Keratinocyte (primary cell): Measurements from ENCODE around the gene CROT. TPM values are rescaled to one million over a fixed set of nuclear protein-coding genes. Genes with fewer than 3 reads are reported as not detected.

ENCODE experiments used
- DNase-seq: peaks from one replicate; pipeline ENCODE4 v3.0.0-alpha.2; 2011; ENCODE audit warnings: low read depth, missing footprints, low spot score
- FAIRE-seq: peaks from 2 replicates; lab custom pipeline; 2011; peaks lifted over from hg19 to GRCh38; lab: Jason Lieb, UNC
- H2AFZ ChIP-seq: 2 replicates; pipeline ENCODE4 v1.6.0; 2012; ENCODE audit warnings: low read length, control low read depth, inconsistent platforms; ENCODE audit not compliant: control insufficient read depth
- H3K27ac ChIP-seq: 2 replicates; pipeline ENCODE4 v1.5.1; 2011; ENCODE audit warnings: low read length; ENCODE audit not compliant: control insufficient read depth, insufficient read depth
- H3K27me3 ChIP-seq: 3 replicates; pipeline ENCODE4 v1.6.0; 2011; ENCODE audit warnings: low read length; ENCODE audit not compliant: control insufficient read depth, insufficient read depth; ENCODE audit errors: extremely low read depth
- H3K36me3 ChIP-seq, 2 experiments: 2 replicates in 1 of 2; 3 replicates in 1 of 2; pipeline ENCODE4 v1.5.1; 2011; ENCODE audit warnings: low read length in 2 of 2, mild to moderate bottlenecking in 1 of 2; ENCODE audit not compliant: control insufficient read depth in 2 of 2, insufficient read depth in 2 of 2; ENCODE audit errors: extremely low read depth in 1 of 2
- H3K4me1 ChIP-seq: 3 replicates; pipeline ENCODE4 v1.5.1; 2011; ENCODE audit warnings: low read length; ENCODE audit not compliant: control insufficient read depth, insufficient read depth; ENCODE audit errors: extremely low read depth
- H3K4me2 ChIP-seq: 3 replicates; pipeline ENCODE4 v1.6.0; 2011; ENCODE audit warnings: low read depth, low read length; ENCODE audit not compliant: control insufficient read depth, insufficient read depth; ENCODE audit errors: extremely low read depth
- H3K4me3 ChIP-seq, 3 experiments: fragments of 200-600 bp in 1 of 3; sonication (generic) in 1 of 3; 2 replicates in 2 of 3; 3 replicates in 1 of 3; pipeline ENCODE4 v1.5.1; 2011 to 2016; ENCODE audit warnings: low read length in 3 of 3, mild to moderate bottlenecking in 3 of 3, control low read depth in 2 of 3, inconsistent platforms in 1 of 3, low read depth in 1 of 3, mixed read lengths in 1 of 3, mixed run types in 1 of 3, moderate library complexity in 1 of 3; ENCODE audit not compliant: control insufficient read depth in 2 of 3, insufficient read depth in 2 of 3; ENCODE audit errors: extremely low read depth in 1 of 3
- H3K79me2 ChIP-seq: 2 replicates; pipeline ENCODE4 v1.6.0; 2012; ENCODE audit warnings: low read length; ENCODE audit not compliant: control insufficient read depth, insufficient read depth
- H3K9ac ChIP-seq: 3 replicates; pipeline ENCODE4 v1.6.0; 2011; ENCODE audit warnings: low read length; ENCODE audit not compliant: control insufficient read depth, insufficient read depth; ENCODE audit errors: extremely low read depth
- H3K9me1 ChIP-seq: 3 replicates; pipeline ENCODE4 v1.6.0; 2011; ENCODE audit warnings: low read length; ENCODE audit not compliant: control insufficient read depth, insufficient read depth; ENCODE audit errors: extremely low read depth
- H3K9me3 ChIP-seq: 2 replicates; pipeline ENCODE4 v1.5.1; 2012; ENCODE audit warnings: low read depth, low read length; ENCODE audit not compliant: control insufficient read depth
- H4K20me1 ChIP-seq: 3 replicates; pipeline ENCODE4 v1.6.0; 2011; ENCODE audit warnings: low read length; ENCODE audit not compliant: control insufficient read depth, insufficient read depth; ENCODE audit errors: extremely low read depth
- CTCF ChIP-seq, 3 experiments: IDR thresholded peaks in 1 of 3; conservative IDR thresholded peaks in 1 of 3; optimal IDR thresholded peaks in 1 of 3; 2 replicates in 2 of 3; 3 replicates in 1 of 3; pipeline versions ENCODE3 to v1.5.1; 2011; ENCODE audit warnings: low read length in 3 of 3, mild to moderate bottlenecking in 3 of 3, moderate library complexity in 2 of 3, control low read depth in 1 of 3, inconsistent platforms in 1 of 3; ENCODE audit not compliant: insufficient read depth in 2 of 3; ENCODE audit errors: extremely low read depth in 1 of 3
- EZH2 ChIP-seq: IDR thresholded peaks from one replicate; pipeline ENCODE4 v1.6.1; 2012; ENCODE audit warnings: inconsistent platforms, mild to moderate bottlenecking, low read length, moderate library complexity
- dilution Hi-C: fragments of 300-500 bp; cut with MboI; formaldehyde crosslinking; loops from one replicate; pipeline ENCODE4 v1.7.0; 2020; ENCODE audit warnings: low sequenced_read_pairs; ENCODE audit not compliant: extremely low pct_ligation_motif_present
- polyA plus RNA-seq, 5 experiments: library from polyadenylated mRNA; depleted of rRNA in 3 of 5; stranded (reverse) in 3 of 5; stranded (forward) in 1 of 5; unstranded in 1 of 5; fragments of >200 nt; gene quantifications; 1 replicate in 1 of 5; 2 replicates in 3 of 5; 3 replicates in 1 of 5; pipeline versions ENCODE4 v1.2.1 to v1.2.3, GENCODE V29; 2011 to 2012; ENCODE audit warnings: missing spikeins in 2 of 5, low read depth in 1 of 5, low replicate concordance in 1 of 5

CROT gene
- polyA plus RNA-seq, 1 donor (not counting 4 experiments of a cell fraction or from before 2014, with no cell fraction given) = 22.3 TPM

GRCh38 chr7:87369216-87369615 is 23.8 kb downstream of the CROT start:
- Histone ChIP-seq H3K9me3 (no peaks in the 10 kb centered on the region), H3K4me2 (no peak overlapping the region), H3K27me3 (no peaks in the 10 kb centered on the region), H4K20me1 (no peaks in the 10 kb centered on the region), H3K9ac (no peak overlapping the region), H3K36me3 (no peaks in the 10 kb centered on the region), H3K79me2 (no peaks in the 10 kb centered on the region), H3K4me1 (peaks cover 4% of the 10 kb centered on the region), H3K9me1 (no peaks in the 10 kb centered on the region), H2AFZ (no peak overlapping the region), H3K27ac (no peak overlapping the region), H3K4me3 (no peak overlapping the region)
- FAIRE-seq (no peak), DNase-seq (no peak)
- TF ChIP-seq CTCF (optimal IDR thresholded peaks at IDR 0.05 in 1 of 3, IDR thresholded peaks at IDR 0.05 in 1 of 3, conservative IDR thresholded peaks at IDR 0.05 in 1 of 3; ENCODE audit: extremely low read depth in 1 of 3, insufficient read depth in 2 of 3, low read length in 3 of 3) = no peak
- no peak for TF ChIP-seq EZH2
- dilution Hi-C loops = no loop called here

- Histone ChIP-seq H3K4me3 (no peak overlapping the region), H3K4me2 (peak overlapping the region; percentile 2), H3K9ac (no peak overlapping the region), H2AFZ (no peak overlapping the region), H3K9me3 (no peaks in the 10 kb centered on the region), H3K27me3 (no peaks in the 10 kb centered on the region), H3K27ac (no peak overlapping the region), H3K36me3 (no peaks in the 10 kb centered on the region), H3K79me2 (no peaks in the 10 kb centered on the region), H3K4me1 (peaks cover 4% of the 10 kb centered on the region), H4K20me1 (no peaks in the 10 kb centered on the region), H3K9me1 (no peaks in the 10 kb centered on the region)
- dilution Hi-C loops = no loop called here
- DNase-seq (no peak), FAIRE-seq (no peak)
- no peak for TF ChIP-seq EZH2
- no peak for TF ChIP-seq CTCF (optimal IDR thresholded peaks at IDR 0.05 in 1 of 3, IDR thresholded peaks at IDR 0.05 in 1 of 3, conservative IDR thresholded peaks at IDR 0.05 in 1 of 3; ENCODE audit: extremely low read depth in 1 of 3, insufficient read depth in 2 of 3, low read length in 3 of 3)
Observed at GRCh38 chr7:87370660-87371180, 25.3 kb downstream of the CROT start.
